Lower lobe of right lung (tissue), 2 donors: ENCODE results near the gene MPRIP. TPM values are rescaled to one million over a fixed set of nuclear protein-coding genes. Genes with fewer than 3 reads are reported as not detected.

Experiments used
- ATAC-seq, 2 donors: fragments of 200-7000 bp; cut with Tn5 transposase; one replicate each; pipeline ENCODE4 v1.9.1; 2020 to 2022; ENCODE audit warnings: mild to moderate bottlenecking in 2 of 2, moderate library complexity in 2 of 2
- DNase-seq: peaks from one replicate; pipeline ENCODE4 v3.0.0-alpha.2; 2020
- H3K27ac ChIP-seq: fragments of 200-600 bp; one replicate; pipeline ENCODE4 v1.8.0; 2022
- H3K27me3 ChIP-seq: fragments of 200-600 bp; one replicate; pipeline ENCODE4 v1.8.0; 2022; ENCODE audit warnings: low read depth
- H3K36me3 ChIP-seq: fragments of 200-600 bp; one replicate; pipeline ENCODE4 v1.8.0; 2022; ENCODE audit warnings: mild to moderate bottlenecking
- H3K4me1 ChIP-seq: fragments of 200-600 bp; one replicate; pipeline ENCODE4 v1.8.0; 2022
- H3K4me3 ChIP-seq: fragments of 200-600 bp; one replicate; pipeline ENCODE4 v1.8.0; 2022; ENCODE audit warnings: mild to moderate bottlenecking
- H3K9me3 ChIP-seq: fragments of 200-600 bp; one replicate; pipeline ENCODE4 v1.8.0; 2022
- intact Hi-C: fragments of 100-400 bp; cut with DNase I; formaldehyde crosslinking; loops from one replicate; pipeline ENCODE4 v1.11.0; 2022
- total RNA-seq: library from RNA; stranded (reverse); fragmentation: NEBNext Ultra II Directional; extraction: Animal tissue kit (Norgen Biotek cat#: 25700); gene quantifications from one replicate; pipeline ENCODE4 v1.2.1, GENCODE V29; 2021
- TF ChIP-seq, protein P1 (sequence below): fragments of 200-600 bp; IDR thresholded peaks from one replicate; pipeline ENCODE4 v1.8.0; 2022; ENCODE audit warnings: antibody characterized with exemption, mild to moderate bottlenecking
- donor health status: DM: no; HTN: yes; CAD: no; lungs with severe emphysema.

Gene MPRIP
- total RNA-seq, 1 donor from 2014 or later: 232 TPM

DNA sequence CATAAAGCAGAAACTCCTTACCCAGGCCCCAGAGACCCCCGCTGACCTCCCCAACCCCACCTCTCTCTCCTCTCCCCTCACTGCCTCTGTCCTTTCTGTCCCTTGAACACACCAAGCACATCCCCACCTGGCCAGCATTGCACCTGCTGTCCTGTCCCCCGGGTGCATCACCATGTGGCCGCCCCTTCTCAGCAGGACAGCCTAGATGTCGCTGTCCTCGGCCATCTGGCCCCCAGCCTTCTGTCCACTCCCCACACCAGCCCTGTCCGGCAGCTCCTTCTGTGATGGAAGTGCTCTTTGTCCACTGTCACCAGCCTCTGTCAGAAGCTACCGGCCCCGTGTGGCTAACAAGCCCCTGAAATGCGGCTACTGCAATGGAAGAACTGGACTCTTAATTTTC lies 12.3 kb upstream of the MPRIP start:
- H3K9me3 ChIP-seq: no peaks in the 10 kb centered on the region
- H3K27me3 ChIP-seq: no peaks in the 10 kb centered on the region
- H3K4me3 ChIP-seq: no peak overlapping the region
- peaks cover 31% of the 10 kb centered on the region for H3K4me1 ChIP-seq
- ATAC-seq (no peak), DNase-seq (no peak)
- H3K27ac ChIP-seq: no peak overlapping the region
- TF ChIP-seq, protein P1, sequence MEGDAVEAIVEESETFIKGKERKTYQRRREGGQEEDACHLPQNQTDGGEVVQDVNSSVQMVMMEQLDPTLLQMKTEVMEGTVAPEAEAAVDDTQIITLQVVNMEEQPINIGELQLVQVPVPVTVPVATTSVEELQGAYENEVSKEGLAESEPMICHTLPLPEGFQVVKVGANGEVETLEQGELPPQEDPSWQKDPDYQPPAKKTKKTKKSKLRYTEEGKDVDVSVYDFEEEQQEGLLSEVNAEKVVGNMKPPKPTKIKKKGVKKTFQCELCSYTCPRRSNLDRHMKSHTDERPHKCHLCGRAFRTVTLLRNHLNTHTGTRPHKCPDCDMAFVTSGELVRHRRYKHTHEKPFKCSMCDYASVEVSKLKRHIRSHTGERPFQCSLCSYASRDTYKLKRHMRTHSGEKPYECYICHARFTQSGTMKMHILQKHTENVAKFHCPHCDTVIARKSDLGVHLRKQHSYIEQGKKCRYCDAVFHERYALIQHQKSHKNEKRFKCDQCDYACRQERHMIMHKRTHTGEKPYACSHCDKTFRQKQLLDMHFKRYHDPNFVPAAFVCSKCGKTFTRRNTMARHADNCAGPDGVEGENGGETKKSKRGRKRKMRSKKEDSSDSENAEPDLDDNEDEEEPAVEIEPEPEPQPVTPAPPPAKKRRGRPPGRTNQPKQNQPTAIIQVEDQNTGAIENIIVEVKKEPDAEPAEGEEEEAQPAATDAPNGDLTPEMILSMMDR: no peak
- intact Hi-C loops: no loop called here
- H3K36me3 ChIP-seq: no peaks in the 10 kb centered on the region

DNA sequence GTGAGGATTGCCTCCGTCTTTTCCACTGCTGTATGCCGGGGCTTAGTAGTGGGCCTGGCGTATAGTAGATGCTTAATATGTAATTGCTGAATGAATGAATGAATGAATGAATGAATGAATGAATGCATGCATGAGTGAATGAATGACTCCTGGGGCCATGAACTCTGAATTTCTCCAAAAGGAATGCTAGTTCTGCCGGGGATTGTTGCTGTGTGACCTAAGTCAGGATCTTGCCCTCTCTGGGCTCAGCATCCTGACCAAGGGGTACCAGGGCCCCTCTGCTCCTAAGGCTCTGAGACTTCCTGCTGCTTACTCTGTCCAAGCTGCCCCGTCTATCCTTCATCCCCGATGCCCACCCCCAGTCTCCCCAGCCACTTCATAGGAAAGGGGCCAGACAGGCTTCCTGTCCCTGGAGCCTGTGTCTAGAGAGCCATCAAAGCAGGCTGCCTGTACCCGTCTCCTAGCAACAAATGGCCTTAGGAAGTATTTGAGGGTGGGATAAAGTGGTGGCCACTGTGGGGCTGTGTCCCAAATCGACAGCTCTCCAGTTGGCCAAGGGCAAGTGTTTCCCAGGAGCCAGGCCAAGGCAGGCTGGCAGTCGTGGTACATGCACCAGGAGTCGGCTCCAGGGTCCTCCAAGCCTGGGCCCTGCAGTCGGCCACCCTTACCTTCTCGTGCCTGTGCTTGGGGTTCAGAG lies 11.6 kb upstream of the MPRIP start:
- ATAC-seq (no peak), DNase-seq (no peak)
- no peaks in the 10 kb centered on the region for H3K36me3 ChIP-seq
- no peaks in the 10 kb centered on the region for H3K27me3 ChIP-seq
- H3K4me3 ChIP-seq: no peak overlapping the region
- peaks cover 31% of the 10 kb centered on the region for H3K4me1 ChIP-seq
- no peak overlapping the region for H3K27ac ChIP-seq
- no peaks in the 10 kb centered on the region for H3K9me3 ChIP-seq
- intact Hi-C loops: no loop called here
- TF ChIP-seq, protein P1: no peak

DNA sequence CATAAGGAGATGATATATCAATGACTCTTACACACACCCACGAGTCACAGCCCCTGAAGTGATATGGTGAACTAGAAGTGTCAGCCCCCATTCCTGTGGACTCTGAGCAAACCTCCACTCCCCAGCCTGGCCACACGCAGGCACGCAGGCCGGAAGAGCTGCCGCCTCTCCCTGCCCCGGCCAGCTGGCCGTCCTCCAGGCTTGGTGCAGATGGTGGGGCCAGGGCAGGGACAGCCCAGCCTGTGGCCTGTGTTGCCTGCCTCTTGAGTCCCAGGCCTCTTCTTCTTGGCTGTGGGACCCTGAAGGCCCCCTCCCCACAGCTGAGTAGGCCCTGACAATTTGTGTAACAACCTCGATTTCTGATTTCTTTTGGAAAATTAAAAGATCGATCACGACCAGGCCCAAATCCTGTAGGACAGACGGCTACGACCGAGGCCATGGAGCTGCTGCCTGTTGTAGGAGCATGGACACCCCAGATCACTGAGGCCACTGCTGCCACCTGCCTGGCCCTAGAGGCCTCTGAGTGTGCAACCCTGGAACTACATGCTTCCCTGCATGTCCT lies 10.0 kb upstream of the MPRIP start:
- Histone ChIP-seq H3K4me3 (no peak overlapping the region), H3K4me1 (peaks cover 43% of the 10 kb centered on the region), H3K36me3 (no peaks in the 10 kb centered on the region), H3K27ac (peak overlapping the region; percentile 31), H3K9me3 (no peaks in the 10 kb centered on the region), H3K27me3 (no peaks in the 10 kb centered on the region)
- DNase-seq (peak; percentile 77), ATAC-seq (peak; percentile 70 to 77)
- TF ChIP-seq, protein P1: no peak
- intact Hi-C loops: no loop called here

DNA sequence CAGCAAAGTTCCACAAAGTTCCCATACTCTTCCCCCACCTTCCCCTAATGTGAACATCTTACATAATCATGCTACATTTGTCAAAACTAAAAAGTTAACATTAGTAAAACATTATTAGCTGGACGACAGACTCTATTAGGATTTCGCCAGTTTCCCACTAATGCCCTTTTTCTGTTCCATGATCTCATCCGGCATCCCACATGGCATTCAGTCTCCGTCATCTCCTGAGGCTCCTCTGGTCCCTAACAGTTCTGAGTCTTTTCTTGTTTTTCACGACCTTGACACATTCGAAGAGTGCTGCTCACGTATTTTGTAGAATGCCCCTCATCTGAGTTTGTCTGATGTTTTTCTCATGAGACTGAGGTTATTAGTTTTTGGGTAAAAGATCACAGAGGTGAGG lies 8.8 kb upstream of the MPRIP start:
- intact Hi-C loops: no loop called here
- TF ChIP-seq, protein P1: no peak
- H3K4me1 ChIP-seq: peaks cover 39% of the 10 kb centered on the region
- DNase-seq (no peak), ATAC-seq (no peak)
- no peak overlapping the region for H3K4me3 ChIP-seq
- H3K27ac ChIP-seq: no peak overlapping the region
- no peaks in the 10 kb centered on the region for H3K9me3 ChIP-seq
- no peaks in the 10 kb centered on the region for H3K36me3 ChIP-seq
- H3K27me3 ChIP-seq: no peaks in the 10 kb centered on the region

DNA sequence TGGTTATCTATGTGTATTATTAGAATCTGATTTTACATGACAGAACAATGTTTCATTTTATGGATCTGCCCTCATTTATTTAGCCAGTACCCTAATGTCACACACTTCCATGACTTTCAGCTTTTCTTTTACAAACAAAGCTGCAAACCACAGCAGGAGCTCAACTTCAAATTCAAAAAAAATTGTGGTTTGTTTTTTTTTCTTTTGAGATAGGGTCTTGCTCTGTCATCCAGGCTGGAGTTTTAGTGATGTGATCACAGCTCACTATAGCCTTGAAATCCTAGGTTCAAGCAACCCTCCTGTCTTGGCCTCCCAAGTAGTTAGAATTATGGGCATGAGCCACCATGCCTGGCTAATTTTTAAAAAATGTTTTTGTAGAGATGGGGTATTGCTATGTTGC lies 8.2 kb upstream of the MPRIP start:
- H3K27me3 ChIP-seq: no peaks in the 10 kb centered on the region
- H3K27ac ChIP-seq: no peak overlapping the region
- intact Hi-C loops: no loop called here
- H3K9me3 ChIP-seq: no peaks in the 10 kb centered on the region
- peaks cover 34% of the 10 kb centered on the region for H3K4me1 ChIP-seq
- DNase-seq: no peak
- H3K4me3 ChIP-seq: no peak overlapping the region
- ATAC-seq: no peak
- no peaks in the 10 kb centered on the region for H3K36me3 ChIP-seq
- TF ChIP-seq, protein P1: no peak
